Dermis microvascular lymphatic vessel endothelial cell (primary cell): Measurements from ENCODE around the gene LGALS3BP. TPM values are rescaled to one million over a fixed set of nuclear protein-coding genes. Genes with fewer than 3 reads are reported as not detected.

ENCODE experiments used
- DNase-seq, 2 donors: peaks; one replicate each; pipeline versions ENCODE4 v3.0.0 to v3.0.0-alpha.2; 2010; ENCODE audit warnings: low read depth in 2 of 2
- total RNA-seq: library from RNA; depleted of rRNA; stranded (reverse); fragments of >200 nt; gene quantifications from 2 replicates; pipeline ENCODE4 v1.2.1, GENCODE V29; 2014

The LGALS3BP gene
- total RNA-seq, 1 donor from 2014 or later: 1.4 TPM

DNA sequence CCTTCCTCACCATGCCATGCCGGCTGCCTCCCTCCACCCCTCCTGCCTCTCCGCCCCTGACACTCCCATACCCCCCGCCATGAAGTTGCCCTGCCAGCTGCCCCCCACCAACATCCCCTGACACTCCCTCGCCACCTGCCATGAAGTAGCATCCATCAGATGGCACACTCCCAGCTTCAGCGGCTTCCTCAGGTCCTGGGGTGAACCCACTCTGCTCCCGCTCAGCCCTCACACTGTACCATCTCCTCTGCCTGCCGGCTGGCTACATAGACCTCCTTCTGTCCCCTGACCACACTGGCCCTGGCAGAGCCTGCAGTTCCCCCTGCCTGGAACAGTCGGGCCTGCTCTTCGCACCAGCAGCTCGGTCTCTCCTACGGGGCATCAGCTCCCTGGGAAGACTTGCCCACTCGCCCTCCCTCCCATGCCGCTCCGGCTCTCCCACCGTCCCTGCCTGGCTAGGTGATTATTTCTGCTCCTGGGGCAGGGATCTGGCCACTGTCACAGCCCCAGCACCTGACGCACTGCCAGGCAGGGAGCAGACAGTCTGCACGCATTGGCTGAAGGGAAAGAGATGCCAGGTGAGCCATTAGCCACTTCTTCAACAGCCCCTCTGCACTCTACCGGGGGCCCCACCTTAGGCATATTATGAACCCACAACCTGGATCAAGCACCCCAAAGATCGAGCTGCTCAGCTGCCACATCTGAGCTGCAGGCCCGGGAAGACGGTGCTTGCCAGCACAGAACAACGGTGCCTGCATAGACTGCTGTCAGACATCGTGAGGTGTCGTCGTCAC lies 20.9 kb upstream of the LGALS3BP start:
- DNase-seq: no peak

DNA sequence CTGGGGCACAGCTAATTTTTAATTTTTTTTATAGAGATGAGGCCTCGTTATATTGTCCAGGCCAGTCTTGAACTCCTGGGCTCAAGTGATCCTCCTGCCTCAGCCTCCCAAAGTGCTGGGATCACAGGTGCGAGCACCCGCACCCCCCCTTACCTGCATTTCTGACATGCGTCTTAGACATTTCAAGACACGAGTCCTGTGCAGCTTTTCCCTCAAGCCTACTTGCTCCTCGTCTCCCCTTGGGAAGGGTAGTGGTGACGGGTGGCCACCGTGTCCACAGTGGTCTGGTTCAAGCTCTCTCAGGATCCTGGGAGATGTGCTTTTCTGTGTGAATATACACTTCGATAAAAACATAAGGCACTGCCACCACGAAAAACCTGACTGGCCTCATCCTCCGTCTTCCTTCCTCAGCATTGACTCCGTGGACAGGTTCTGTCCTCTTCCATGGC lies 20.2 kb upstream of the LGALS3BP start:
- no peak for DNase-seq

DNA sequence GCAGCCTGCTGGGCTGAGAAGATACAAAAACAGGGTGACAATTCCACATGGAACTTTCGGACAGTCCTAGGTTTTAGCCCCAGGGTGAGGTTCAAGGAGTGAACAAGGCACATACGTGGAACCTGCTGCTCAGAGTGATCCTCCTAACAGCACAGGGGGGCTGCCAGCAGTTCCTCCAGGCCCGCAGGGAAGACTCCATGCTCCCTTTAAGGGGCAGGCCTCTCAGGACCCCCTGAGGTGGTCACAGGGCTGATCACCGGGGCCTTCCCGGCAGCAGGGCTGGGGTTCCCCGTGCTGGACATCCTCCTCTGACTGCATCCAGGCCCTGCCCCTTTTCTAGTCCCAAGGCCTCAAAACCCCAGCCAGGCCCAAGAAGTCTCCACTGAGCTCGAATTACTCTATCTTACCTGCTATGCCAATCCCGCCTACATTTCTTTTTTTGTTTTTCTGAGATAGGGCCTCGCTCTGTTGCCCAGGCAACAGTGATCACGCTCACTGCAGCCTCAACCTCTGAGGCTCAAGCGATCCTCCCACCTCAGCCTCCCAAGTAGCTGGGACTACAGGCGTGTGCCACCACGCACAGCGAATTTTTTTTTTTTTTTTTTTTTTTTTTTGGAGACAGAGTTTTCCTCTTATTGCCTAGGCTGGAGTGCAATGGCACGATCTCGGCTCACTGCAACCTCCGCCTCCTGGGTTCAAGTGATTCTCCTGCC lies 19.5 kb upstream of the LGALS3BP start:
- DNase-seq: no peak

DNA sequence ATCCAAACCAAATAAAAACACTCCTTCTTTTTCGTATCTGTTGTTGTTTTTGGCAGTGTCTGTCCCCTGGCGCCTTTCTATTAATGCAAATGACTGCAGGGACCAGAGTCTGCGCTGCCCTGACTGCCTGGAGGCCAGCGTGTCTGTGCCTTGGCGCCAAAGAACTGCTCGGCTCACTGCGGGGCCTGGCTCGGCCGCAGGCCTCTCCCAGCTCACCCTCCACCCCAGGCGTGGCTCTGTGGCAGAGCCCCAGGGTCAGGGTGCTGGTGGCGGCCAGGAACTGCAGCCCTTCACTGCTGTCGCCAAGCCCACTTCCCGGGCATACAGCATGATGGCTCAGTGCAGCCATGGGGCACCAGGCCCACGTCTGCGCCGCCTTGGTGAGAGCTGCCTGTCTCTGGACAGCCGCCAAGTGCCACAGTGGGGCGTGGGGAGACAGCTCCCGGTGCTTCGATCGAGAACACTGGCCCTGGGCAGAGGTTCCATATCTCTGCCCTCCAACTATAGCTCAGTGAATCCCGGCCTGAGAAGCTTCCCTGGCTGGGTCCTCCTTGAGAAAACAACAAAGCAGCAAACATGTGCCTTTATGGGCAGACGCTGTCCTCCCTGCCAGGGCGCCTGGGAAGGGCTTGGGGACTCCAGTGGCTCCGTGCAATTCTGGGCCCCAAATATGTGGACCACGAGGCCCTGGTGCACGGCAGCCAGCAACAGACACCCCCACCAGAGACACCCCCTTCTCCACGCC lies 18.8 kb upstream of the LGALS3BP start:
- peak in 1 of 2 donors; percentile 22 for DNase-seq

DNA sequence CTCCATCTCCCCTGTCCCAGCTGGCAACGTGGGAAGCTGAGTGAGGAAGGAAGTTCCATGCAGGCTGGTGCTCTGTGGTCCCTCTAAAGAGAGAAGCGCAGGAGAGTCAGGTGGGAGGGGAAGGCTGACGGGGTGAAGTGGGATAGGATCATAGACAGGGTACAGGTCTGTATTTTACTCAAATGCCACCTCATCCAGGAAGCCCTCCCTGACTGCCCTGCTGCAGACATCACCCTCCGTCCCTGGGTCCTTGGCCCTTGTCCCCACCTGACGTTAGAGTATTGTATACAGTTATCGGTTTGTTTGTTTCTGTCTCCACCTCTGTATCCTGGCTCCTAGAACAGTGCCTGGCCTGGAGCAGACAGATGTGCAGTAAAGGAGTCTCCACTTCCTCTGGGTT lies 18.2 kb upstream of the LGALS3BP start:
- DNase-seq: no peak

DNA sequence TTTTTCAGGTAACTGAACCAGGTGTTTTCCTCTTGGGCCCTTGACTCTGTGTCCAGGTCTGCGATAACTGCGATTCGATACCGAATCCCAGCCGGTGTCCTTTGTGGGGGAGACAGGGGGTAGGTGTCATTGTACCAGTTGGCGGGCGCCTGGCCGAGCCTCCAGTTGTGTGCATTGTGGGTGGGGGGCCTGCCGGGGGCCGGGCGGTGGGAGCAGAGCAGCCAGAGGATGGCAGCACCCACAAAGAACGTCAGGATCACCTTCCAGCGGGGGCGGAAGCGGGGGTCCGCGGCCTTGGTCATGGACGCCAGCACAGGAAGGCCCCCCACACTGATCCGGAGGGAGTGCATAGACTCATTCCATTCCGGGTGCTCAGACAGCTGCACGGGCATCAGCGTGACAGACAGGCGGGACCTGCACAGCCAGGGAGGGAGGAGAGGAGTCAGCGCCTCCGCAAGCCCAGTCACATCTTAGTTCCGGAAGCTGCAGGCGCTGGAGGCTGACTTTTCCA lies 17.6 kb upstream of the LGALS3BP start:
- no peak for DNase-seq

DNA sequence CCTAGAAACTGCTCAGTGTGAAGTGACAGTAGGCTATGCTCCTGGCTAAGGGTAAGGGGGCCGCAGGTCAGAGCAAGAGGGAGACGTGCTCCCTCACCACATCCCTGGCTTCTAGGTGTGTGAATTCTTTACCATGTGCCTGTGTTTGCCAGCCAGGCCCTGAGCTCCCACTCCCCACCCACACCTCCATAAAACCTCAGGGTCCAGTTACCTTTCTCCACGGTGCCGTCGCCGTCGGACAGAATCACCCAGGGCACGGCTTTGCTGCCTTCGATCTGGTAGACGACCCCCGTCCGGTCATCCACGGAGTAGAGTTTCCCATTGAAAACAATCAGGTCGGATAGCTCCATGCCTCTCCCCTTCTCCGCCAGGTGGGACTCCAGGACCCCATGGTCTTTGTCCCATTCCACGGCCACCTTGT lies 17.1 kb upstream of the LGALS3BP start:
- no peak for DNase-seq

DNA sequence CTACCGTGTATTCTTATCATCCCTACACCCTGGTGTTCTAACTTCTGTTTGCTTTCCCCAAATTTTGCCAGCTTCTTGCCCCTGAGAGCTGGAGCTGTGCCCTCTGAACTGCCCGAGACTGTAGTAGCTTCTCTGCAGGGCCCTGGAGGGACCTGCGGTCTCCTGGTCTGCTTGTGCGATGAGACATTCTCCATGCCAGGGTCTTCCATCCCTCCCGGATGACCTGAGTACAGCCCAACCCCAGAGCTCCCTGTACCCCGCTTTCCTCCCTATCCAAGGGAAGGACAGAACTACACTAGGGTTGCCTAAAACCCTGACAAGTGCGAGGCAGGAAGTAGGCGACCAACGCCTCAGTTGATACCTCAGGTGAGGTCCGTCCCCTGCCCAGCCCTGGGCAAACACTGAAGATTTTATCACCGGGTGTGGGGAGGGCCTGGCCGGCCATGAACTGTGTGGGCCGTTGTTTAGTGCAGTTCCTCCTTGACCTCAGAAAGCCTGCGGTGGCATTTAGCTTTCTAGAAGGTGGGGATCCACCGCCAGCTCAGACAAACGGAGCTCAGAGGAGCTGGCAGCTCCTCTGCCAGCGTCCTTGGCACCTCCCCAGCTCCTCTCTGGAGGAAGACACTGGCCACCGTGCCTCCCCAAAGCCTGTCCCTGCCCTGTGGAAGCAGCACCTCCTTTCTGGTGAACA lies 16.2 kb upstream of the LGALS3BP start:
- no peak for DNase-seq

DNA sequence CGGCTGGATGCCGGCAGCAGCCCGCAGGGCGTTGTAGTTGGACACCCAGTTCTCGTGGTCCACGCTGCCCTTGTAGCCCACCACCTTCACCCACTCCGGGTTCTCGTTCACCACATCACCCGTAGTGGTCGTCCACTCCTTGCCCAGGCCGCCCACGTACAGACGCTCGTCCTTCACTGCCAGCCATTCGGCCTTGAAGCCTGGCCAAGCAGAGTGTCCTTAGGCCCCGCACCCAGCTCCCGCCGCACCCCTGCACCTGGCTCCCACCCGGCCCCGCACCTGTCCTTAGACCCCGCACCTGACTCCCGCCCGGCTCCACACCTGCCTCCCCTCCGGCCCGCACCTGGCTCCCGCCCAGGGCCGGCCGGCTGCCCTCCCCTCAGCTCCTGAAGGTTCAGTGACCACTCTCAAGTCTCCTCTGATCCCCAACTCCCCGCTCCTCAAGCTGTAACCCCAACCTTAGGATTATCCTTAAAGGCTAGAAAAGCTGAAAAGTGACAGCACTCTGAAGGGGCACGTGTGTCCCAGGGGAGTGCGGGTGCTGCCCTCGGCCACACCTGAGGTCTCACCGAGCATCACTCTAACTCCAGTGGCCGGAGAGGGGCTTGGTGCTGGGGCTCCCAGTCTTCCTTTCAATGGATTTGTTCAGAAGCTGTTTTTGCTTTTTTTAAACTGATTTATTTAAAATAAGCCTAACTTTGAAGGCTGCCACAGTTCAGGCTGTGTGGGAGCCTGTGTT lies 15.5 kb upstream of the LGALS3BP start:
- no peak for DNase-seq

DNA sequence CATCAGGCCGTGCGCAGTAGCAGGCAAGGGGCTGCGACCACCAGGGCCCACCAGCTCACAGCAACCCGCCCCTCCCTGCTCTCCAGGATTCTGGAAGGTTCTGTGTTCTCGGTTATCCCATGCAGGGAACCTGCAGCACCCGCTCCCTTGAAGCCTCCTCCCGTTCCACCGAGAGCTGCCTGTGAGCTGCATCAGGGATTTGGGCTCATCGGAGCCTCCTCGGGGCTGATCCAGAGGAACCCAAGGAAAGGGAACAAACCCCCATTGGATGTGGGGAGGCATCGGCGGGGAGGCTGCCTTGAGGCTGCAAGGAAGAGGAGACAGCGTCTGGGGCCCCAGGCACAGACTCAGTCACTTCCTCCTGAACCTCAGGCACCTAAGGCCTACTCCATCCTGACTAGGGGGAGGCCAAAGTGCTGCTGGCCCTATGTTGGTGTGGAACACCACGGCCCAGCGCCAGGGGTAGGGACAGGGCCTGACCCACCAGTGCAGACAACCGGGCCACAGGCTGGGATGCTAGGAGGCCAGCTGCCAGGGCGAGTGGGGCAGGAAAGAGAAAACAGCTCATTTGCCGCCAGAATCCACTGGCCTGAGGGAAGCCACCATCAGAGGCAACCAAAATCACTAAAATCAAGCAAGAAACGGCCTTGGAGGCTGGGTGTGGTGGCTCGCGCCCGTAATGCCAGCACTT lies 14.4 kb upstream of the LGALS3BP start:
- DNase-seq: no peak

DNA sequence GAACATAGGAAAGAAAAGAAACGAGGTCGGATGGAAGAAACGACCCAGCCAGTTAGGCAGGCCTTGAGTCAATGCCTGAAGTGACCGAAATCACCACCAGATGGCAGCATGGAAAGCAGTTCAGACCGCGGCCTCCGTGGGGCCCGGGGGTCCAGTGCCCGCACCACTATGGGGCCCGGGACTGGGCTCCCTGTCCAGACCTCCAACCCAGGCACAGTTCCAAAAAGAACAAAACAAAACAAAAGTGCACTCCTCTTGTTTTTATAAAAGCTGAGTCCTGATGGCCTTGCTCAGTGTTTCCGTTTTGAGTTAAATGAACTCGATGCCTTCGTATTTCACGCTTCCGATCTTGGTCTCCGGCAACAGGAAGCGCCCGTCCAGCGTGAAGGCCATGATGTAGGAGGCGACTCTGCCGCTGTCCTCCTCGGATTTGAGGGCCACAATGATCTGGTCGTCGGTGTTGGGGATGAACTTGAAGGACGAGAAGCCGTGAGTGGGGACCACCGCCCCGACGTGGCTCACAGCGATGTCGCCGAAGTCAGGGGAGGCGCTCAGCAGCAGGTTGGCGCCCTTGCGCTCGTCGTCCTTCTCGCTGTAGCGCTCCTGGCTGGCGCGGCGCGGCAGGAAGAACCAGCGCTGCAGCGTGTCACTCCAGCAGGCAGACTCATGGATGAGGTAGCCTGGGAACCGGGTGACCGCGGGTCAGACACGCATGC lies 13.7 kb upstream of the LGALS3BP start:
- peak; percentile 64 to 87 for DNase-seq

DNA sequence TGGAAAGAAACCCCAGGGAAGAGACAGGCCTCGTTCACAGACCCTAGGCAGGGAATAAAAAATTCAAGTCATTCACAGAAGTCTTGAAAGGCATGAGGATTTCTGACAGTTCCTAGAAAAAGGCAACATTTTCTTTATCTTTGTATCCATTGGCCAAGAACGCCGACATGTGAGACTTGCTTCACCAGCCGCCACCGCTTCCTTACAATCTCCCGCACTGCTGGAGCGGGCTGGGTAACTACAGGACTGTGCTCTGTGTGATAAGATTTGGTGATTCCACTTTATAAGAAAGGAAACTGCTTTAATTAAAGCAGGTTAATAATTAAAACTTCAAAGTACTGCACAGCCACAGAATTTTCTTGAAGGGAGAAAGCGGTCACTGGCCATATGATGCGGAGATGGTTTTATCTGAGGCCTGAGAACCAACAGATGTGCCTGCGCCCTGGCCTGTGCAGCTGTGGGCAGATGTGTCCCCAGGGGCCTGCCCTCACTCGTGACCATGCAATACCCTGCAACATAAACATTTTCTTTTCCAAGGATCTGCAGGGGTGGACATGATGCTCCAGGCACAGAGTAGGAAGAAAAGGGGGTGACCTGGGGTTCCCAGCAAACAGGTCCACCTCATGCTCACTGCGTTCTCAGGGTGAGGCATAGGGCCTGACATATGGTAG lies 13.0 kb upstream of the LGALS3BP start:
- no peak for DNase-seq

DNA sequence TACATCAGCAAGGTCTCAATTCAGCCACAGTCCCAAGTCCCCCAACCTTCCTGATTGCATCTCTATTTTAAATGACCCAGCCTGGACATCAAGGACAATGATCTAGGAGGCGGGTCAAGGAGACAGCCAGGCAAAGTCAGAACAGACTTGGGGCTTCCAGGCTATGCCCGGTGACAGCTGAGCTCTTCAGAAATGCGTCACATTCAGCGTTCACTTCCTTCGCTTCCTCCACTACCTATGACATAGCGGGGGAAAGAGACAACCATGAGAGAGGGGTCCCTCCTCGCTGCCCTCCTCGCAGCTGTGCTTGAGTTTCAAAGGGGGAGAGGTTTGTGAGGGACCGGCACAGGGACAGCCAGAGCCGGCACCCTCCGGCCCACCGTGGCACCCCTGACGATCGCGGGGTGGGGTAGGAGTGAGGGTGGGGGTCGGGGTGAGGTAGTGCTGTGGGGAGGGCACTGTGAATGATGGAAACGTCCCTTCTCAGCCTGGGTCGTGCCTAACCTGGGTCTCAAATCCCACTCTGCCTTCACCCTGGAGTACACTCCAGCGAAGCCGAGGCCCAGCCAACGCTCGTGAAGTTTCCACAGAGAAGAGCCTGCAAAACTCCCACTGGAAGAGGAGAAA lies 12.3 kb upstream of the LGALS3BP start:
- no peak for DNase-seq

DNA sequence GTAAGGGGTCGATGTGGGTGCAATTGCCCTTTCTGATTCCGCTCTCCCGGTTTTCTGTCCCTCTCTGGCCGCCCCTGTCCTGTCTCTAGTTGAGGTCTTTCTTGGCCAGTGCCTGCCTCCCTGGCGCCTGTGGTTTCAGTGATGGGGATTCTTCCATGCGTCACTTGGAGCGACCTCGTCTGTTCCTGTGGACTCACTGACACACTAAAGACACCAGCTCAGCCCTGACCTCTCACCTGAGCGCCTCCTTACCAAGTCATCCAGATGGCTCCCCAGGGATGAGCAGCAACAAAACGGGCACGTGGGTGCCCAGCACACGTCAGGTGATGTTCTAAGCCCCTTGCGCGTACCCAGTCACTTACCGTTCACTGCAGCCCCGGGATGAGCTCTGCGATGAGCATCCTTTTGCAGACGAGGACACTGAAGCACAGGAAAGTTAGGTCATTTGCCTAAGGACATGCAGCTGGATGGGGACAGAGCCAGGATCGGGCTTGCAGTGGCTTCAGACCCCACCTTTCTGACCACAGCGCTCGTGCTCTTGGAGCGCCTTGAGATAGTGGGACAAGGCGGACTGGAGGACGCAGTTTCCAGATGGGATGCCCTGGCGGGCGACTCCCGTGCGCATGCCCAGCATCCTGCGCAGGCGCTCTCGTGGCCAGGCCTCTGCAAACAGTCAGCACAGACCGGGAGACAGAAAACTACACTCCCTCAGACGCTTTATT lies 11.5 kb upstream of the LGALS3BP start:
- DNase-seq: no peak

DNA sequence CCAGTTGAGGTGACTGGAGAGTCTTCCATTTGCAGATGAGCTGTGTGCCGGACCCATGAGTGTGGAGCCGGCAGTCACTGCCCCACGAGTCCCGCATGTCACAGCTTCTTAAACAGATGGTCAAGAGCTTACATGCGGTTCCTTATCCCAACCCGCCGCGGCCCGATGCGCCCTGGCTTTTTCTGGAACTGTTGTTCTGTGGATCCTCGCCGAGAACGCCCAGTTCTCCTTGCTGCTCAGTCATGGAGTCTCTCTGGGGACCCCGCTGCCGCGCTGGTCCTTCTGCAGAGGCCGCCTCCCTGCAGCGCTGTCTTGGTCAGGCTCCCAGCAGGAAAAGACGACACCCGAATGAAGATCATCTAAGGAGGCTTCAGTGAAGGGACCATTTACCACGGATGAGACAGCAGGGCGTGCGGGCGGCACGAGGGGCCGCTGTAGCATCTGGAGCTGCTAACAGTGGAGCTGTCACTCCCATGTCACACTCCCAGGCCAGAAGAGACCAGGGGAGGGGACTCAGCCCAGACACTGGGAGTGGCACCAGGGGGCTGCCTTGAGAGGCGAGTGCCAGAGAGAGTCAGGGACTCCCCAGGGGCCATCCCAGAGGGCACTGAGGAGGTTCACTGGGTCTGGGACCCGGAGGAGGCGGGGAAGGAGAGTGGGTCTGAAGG lies 10.8 kb upstream of the LGALS3BP start:
- no peak for DNase-seq

DNA sequence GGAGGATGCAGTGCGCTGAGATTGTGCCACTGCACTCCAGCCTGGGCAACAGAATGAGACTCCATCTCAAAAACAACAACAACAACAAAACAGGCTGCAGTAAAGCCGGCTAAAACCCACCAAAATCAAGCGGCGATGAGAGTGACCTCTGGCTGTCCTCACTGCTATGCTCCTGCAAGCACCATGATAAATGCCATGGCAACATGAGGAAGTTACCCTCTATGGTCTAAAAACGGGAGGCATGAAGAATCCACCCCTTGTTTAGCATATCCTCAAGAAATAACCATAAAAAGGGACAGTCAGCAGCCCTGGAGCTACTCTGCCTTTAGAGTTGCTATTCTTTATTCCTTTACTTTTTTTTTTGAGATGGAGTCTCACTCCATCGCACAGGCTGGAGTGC lies 8.4 kb upstream of the LGALS3BP start:
- DNase-seq: no peak

DNA sequence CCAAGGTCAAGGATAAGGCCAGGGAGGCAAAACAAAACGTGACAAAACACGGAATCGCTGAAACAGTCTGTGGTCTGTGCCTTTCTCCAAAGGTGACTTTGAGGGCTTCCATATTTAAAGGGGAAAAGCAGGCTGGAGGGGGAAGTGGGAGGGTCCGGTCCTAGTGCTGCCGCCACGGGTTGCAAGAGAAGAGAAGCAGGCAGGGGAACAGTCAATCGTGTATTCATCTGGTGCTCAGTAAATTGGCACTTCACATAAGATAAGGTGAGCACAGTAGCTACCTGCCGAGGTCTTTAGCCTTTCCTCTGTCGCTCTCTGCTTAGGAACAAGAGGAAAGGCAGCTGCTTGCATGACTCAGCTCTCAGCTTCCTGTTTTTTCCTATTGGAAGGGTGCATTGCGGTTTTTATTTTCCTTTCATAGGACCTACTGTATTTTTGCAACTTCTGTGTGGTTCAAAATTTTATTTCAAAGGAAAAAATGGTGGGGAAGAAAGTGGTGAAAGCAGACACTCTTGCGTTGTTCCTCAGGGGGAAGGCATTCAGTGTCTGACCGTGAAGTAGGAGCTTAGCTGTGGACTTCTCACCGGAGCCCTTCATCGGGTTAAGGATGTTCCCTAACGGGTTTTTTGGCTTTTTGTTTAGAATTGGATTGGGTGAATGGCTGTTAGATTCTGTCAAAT lies 7.1 kb upstream of the LGALS3BP start:
- peak; percentile 65 to 86 for DNase-seq
